NCI-H1417 treated with DMSO at 0.1 percent for 48 hours (cell line): ENCODE results near the gene TSPAN4.

ENCODE experiments used
- DNase-seq: peaks from one replicate; lab custom pipeline; 2025; lab: John Stamatoyannopoulos, UW

Gene TSPAN4

DNA sequence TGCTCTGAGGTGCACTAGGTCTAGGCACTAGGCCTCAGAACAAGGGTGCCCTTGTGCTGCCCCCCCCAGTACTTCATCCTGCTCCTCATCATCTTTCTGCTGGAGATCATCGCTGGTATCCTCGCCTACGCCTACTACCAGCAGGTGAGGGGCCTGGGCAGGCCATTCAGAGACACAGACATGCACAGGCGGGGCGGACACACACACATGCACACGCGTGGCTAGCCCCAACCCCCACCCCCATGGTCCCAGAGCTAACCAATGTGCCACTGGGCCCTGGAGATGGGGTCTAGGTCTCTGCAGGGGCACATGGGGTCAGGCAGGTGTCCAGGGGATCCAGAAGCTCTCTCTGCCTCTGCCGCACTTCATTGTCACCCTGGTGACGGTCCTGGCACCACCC, 6.0 kb upstream of the TSPAN4 start:
- DNase-seq: no peak

- DNase-seq: no peak
Measured at GRCh38 chr11:837189-837989, 5.3 kb upstream of the TSPAN4 start.

DNA sequence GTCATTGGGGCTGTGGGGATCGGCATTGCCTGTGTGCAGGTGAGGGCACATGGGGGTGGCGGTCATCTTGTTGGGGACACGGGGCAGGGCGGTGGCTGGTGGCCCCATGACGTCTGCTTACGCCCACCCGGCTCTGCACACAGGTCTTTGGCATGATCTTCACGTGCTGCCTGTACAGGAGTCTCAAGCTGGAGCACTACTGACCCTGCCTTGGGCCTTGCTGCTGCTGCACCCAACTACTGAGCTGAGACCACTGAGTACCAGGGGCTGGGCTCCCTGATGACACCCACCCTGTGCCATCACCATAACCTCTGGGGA, 4.7 kb upstream of the TSPAN4 start:
- no peak for DNase-seq

GRCh38 chr11:838441-839279, 4.0 kb upstream of the TSPAN4 start:
- no peak for DNase-seq

DNA sequence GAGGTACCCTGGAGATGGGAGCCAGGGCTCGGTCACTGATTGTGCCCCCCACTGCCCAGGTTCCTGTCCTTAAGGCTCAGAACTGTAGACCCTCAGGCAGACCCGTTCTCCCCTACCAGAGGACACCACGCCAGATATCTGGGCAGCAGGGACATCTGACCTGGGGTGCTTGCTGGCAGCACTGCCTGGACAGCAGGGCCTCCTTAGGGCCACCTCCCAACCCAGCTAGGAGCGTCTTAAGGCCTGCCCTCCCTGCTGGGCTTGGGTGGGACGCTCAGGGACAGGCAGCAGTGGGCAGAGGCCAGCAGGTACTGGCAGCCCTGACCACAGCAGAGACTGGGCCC, 3.4 kb upstream of the TSPAN4 start:
- DNase-seq: no peak

- DNase-seq: no peak
Measured at GRCh38 chr11:839875-840617, 2.6 kb upstream of the TSPAN4 start.

- DNase-seq: no peak
Measured at GRCh38 chr11:841981-842369, 677 bp upstream of the TSPAN4 start.

DNA sequence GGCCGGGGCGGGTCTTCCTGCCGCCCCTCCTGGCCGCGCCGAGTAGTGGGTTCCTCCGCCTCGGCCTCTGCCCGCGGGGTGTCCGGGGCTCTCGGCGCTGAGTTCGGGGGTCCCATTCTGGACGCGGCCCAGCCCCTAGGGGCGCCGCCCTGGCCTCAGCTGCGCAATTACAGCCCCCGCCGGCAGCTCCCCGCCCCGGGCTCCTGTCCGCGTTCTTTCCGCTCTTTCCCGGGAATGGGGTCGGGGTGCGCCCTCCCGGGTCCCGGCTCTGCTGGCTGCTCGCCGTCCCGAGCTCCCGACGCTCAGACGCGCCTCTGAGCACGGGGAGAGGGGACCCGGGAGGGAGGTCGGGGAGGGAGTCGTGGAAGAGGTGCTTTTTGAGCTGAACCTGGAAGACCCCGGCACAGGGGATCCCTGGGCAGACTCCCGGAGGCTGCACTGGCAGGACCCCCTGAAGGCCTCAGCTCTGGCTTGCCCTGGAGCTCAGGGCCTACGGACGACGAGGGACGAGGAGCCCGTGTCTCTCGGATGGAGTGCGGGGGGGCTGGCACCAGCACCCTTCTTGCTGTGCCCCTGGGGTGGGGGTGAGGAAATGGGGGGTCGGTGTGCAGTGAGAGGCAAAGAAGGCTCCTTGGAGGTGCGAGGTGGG, 558 bp downstream of the TSPAN4 start:
- no peak for DNase-seq

DNA sequence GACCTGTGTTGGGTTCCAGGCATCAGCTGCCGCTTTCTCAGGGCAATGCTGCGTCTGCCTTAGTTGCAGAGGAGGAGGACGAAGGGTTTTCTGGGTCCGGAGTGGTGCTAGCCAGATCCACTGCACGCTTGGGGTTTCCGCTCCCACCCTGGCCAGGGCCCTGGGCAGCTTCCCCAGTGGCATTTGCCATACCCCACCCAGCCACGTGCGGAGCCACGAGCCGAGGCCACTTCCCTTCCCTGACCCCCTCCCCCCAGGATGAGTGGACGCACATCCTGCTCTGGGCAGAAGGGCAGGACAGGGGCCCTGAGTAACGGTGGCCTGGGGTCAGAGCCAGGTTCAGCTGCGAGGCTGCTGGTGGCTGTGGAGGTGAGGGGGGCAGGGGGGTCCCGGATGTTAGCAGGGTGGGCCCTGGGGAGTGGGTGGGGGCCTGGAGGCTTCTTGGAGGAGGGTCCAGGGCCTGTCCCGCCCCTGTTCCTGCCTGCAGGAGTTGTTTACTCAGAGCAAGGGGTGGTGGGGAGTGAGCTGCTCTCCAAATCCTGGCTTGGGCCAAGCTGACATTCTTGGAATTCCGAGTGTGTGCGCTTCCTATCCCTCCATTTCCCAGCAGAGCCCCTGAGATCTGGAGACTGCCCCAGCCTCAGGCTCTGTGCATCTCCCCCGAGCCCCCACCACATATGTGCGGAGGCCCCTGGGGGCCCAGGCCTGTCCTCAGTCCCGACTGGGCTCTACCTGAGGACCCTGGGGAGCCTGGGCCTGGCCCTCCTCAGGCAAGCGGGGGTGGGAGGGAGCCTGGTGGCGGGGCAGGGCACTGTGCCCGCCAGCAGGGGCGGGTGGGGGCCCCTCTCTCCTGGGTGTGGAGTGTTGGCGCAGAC, 1.4 kb downstream of the TSPAN4 start:
- no peak for DNase-seq

- DNase-seq: no peak
Measured at GRCh38 chr11:844693-845644, 2.3 kb downstream of the TSPAN4 start.

- no peak for DNase-seq
Measured at GRCh38 chr11:845872-846495, 3.3 kb downstream of the TSPAN4 start.

DNA sequence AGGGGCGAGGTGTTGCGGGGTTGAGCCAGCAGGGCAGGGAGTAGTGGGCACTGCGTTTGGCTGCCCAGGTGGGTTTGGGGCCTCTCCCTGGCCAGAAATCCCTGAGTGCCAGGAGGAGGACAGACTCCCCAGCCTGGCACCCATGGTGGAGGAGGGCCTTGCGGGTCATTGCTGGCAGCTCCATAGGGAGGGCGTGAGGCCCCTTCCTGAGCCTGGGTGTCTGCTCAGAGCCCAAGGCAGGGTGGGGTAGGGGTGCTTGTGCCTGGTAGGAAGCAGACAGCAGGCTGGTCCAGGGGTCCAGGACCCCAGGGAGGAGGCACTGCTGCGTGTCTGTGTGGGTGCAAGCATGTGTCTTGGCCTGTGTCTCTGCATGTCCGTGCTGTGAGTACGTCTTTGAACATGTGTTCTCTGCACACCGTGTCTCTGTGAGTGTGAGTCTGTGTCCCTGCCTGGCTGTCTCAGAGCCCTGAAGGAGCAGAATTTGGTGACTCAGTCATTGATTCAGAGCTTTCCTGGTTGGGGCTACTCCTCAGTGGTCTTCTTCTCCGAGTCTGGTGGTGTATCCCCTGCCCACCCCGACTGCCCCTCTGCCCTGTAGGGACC, 3.9 kb downstream of the TSPAN4 start:
- no peak for DNase-seq

GRCh38 chr11:847876-848275, 5.2 kb downstream of the TSPAN4 start:
- DNase-seq: no peak

- DNase-seq: no peak
Measured at GRCh38 chr11:848380-848931, 5.8 kb downstream of the TSPAN4 start.

GRCh38 chr11:849104-849824, 6.6 kb downstream of the TSPAN4 start:
- no peak for DNase-seq

GRCh38 chr11:849951-850774, 7.5 kb downstream of the TSPAN4 start:
- no peak for DNase-seq
